K562 (cell line): Measurements from ENCODE around the gene GOLT1A. TPM values are rescaled to one million over a fixed set of nuclear protein-coding genes. Genes with fewer than 3 reads are reported as not detected.
A peak's percentile ranks its signal among the peaks of the same experiment; 100 is the strongest.

ENCODE experiments used
- CBX2 ChIP-seq: fragments of 200-600 bp; sonication (generic); IDR thresholded peaks from one replicate; pipeline ENCODE4 v1.6.1; 2012; ENCODE audit warnings: mild to moderate bottlenecking, low read length, inconsistent platforms; ENCODE audit not compliant: insufficient read depth, poor library complexity, severe bottlenecking
- CC2D1A ChIP-seq: fragments of 450-650 bp; IDR thresholded peaks from 2 replicates; pipeline ENCODE4 v1.6.1; 2017; ENCODE audit warnings: mild to moderate bottlenecking
- CTBP1 ChIP-seq: fragments of 450-650 bp; IDR thresholded peaks from 2 replicates; pipeline ENCODE4 v1.6.1; 2016; ENCODE audit warnings: borderline replicate concordance
- DACH1 ChIP-seq: fragments of 450-650 bp; IDR thresholded peaks from 2 replicates; pipeline ENCODE4 v1.6.1; 2018; ENCODE audit not compliant: partially characterized antibody
- DDX20 ChIP-seq: fragments of 450-650 bp; IDR thresholded peaks from 2 replicates; pipeline ENCODE4 v1.6.1; 2016; ENCODE audit warnings: missing genetic modification characterization, low read depth, mild to moderate bottlenecking, missing compliant biosample characterization, moderate library complexity
- E2F3 ChIP-seq: fragments of 250-450 bp; sonication (Bioruptor Pico); IDR thresholded peaks from 2 replicates; pipeline ENCODE4 v1.4.0; 2020; ENCODE audit warnings: mild to moderate bottlenecking
- EGR1 ChIP-seq: fragments of 450-650 bp; conservative IDR thresholded peaks from 2 replicates; pipeline ENCODE4 v1.6.1; 2017; ENCODE audit warnings: mild to moderate bottlenecking
- ELK1 ChIP-seq: sonication (generic); formaldehyde crosslinking; IDR thresholded peaks from 2 replicates; pipeline ENCODE4 v1.8.1; 2022; ENCODE audit warnings: missing genetic modification reagents
- FIP1L1 ChIP-seq: fragments of 200-400 bp; formaldehyde crosslinking; IDR thresholded peaks from 2 replicates; pipeline ENCODE4 v1.6.1; 2018; ENCODE audit warnings: mild to moderate bottlenecking, low read depth, low read length; ENCODE audit not compliant: poor library complexity, severe bottlenecking
- GABPA ChIP-seq: fragments of 200-800 bp; sonication (Bioruptor generic); conservative IDR thresholded peaks from 2 replicates; pipeline ENCODE4 v1.6.1; 2016; ENCODE audit warnings: low read depth, missing genetic modification characterization, missing compliant biosample characterization
- GATA2 ChIP-seq: sonication (generic); formaldehyde crosslinking; IDR thresholded peaks from 2 replicates; pipeline ENCODE4 v1.4.0; 2020; ENCODE audit warnings: mild to moderate bottlenecking, missing genetic modification reagents
- HDAC8 ChIP-seq: fragments of 450-650 bp; IDR thresholded peaks from 2 replicates; pipeline ENCODE4 v1.6.1; 2016; ENCODE audit warnings: mild to moderate bottlenecking, missing genetic modification characterization, moderate library complexity, missing compliant biosample characterization
- HOMEZ ChIP-seq: fragments of 250-450 bp; sonication (Bioruptor Pico); IDR thresholded peaks from 2 replicates; pipeline ENCODE4 v1.4.0; 2020; ENCODE audit warnings: mild to moderate bottlenecking, moderate library complexity
- KAT2B ChIP-seq: IDR thresholded peaks from one replicate; pipeline ENCODE4 v1.6.1; 2012; ENCODE audit warnings: low read depth, mild to moderate bottlenecking, control low read depth, inconsistent platforms, low read length, moderate library complexity
- KAT8 ChIP-seq: fragments of 450-650 bp; IDR thresholded peaks from 2 replicates; pipeline ENCODE4 v1.6.1; 2016; ENCODE audit warnings: low read depth, mild to moderate bottlenecking
- MTA2 ChIP-seq: fragments of 450-650 bp; IDR thresholded peaks from 2 replicates; pipeline ENCODE4 v1.6.1; 2016; ENCODE audit warnings: low read depth
- MTF1 ChIP-seq: fragments of 250-450 bp; sonication (Bioruptor Pico); IDR thresholded peaks from 2 replicates; pipeline ENCODE4 v1.9.0; 2021; ENCODE audit warnings: moderate library complexity, mild to moderate bottlenecking, inconsistent platforms, borderline replicate concordance
- NFYB ChIP-seq: IDR thresholded peaks from 2 replicates; pipeline ENCODE4 v1.6.1; 2011; ENCODE audit warnings: mild to moderate bottlenecking, moderate library complexity; ENCODE audit not compliant: insufficient read length; ENCODE audit errors: extremely low read depth
- PML ChIP-seq: IDR thresholded peaks from 2 replicates; pipeline ENCODE4 v1.6.1; 2012; ENCODE audit warnings: low read length, inconsistent platforms
- POLR2AphosphoS2 ChIP-seq: IDR thresholded peaks from 2 replicates; pipeline ENCODE4 v1.6.1; 2012; ENCODE audit warnings: low read length, improper control_type of control experiment
- POLR2H ChIP-seq: IDR thresholded peaks from 2 replicates; pipeline ENCODE4 v1.6.1; 2016; ENCODE audit warnings: missing genetic modification characterization, low read depth, mild to moderate bottlenecking, control low read depth, missing compliant biosample characterization, moderate library complexity
- RAD21 ChIP-seq, 2 experiments: fragments of 250-450 bp in 1 of 2; fragments of 450-650 bp in 1 of 2; sonication (Bioruptor Pico) in 1 of 2; formaldehyde crosslinking in 1 of 2; IDR thresholded peaks in 1 of 2; conservative IDR thresholded peaks in 1 of 2; 2 replicates each; pipeline versions ENCODE4 v1.4.0 to v1.8.0; 2020 to 2022; ENCODE audit warnings: mild to moderate bottlenecking in 2 of 2, moderate library complexity in 1 of 2
- RBM14 ChIP-seq: fragments of 200-400 bp; formaldehyde crosslinking; IDR thresholded peaks from 2 replicates; pipeline ENCODE4 v1.6.1; 2018; ENCODE audit warnings: low read depth, mild to moderate bottlenecking, low read length, moderate library complexity, borderline replicate concordance; ENCODE audit not compliant: insufficient read depth
- U2AF1 ChIP-seq: fragments of 200-400 bp; formaldehyde crosslinking; optimal IDR thresholded peaks from 2 replicates; pipeline ENCODE3; 2017; ENCODE audit warnings: mild to moderate bottlenecking, low read depth, low read length, moderate library complexity
- WHSC1 ChIP-seq: IDR thresholded peaks from one replicate; pipeline ENCODE4 v1.6.1; 2012; ENCODE audit warnings: low read length, control low read depth, inconsistent platforms
- XRCC4 ChIP-seq: IDR thresholded peaks from one replicate; pipeline ENCODE4 v1.6.1; 2011; ENCODE audit not compliant: insufficient read depth, insufficient read length; ENCODE audit errors: extremely low read depth
- ZC3H11A ChIP-seq: IDR thresholded peaks from 2 replicates; pipeline ENCODE4 v1.6.1; 2012; ENCODE audit warnings: low read depth, low read length, improper control_type of control experiment
- ZFP30 ChIP-seq: fragments of 250-450 bp; sonication (Bioruptor Pico); IDR thresholded peaks from 2 replicates; pipeline ENCODE4 v1.8.0; 2022; ENCODE audit warnings: moderate library complexity, mild to moderate bottlenecking, inconsistent platforms, borderline replicate concordance
- ZNF282 ChIP-seq: sonication (generic); formaldehyde crosslinking; IDR thresholded peaks from 2 replicates; pipeline ENCODE4 v1.8.1; 2023; ENCODE audit warnings: missing genetic modification reagents
- ZNF431 ChIP-seq: sonication (generic); formaldehyde crosslinking; IDR thresholded peaks from 2 replicates; pipeline ENCODE4 v1.8.0; 2022; ENCODE audit warnings: mild to moderate bottlenecking, missing genetic modification reagents
- ZNF586 ChIP-seq: fragments of 450-650 bp; formaldehyde crosslinking; conservative IDR thresholded peaks from 2 replicates; pipeline ENCODE4 v1.4.0; 2020; ENCODE audit warnings: mild to moderate bottlenecking, moderate library complexity
- polyA plus RNA-seq, 8 experiments: library from polyadenylated mRNA; depleted of rRNA in 4 of 8; stranded (reverse) in 5 of 8; unstranded in 3 of 8; fragments of >200 nt; fragmentation: Nextera tagmentation in 2 of 8; fragmentation: Illumina TruSeq in 1 of 8; extraction: Ambion mirVana in 2 of 8; extraction: Trizol in 1 of 8; gene quantifications; 2 replicates each; pipeline versions ENCODE4 v1.2.1 to v1.2.3, GENCODE V29; 2011 to 2014; ENCODE audit warnings: inconsistent platforms in 1 of 8, missing spikeins in 1 of 8
- total RNA-seq, 7 experiments: library from RNA; depleted of rRNA in 6 of 7; stranded (reverse); fragments of >200 nt in 6 of 7; fragmentation: Illumina TruSeq in 2 of 7; extraction: Trizol in 2 of 7; gene quantifications; 2 replicates each; pipeline versions ENCODE4 v1.2.1 to v1.2.3, GENCODE V29; 2011 to 2021; ENCODE audit warnings: low replicate concordance in 1 of 7

The GOLT1A gene
- total and polyA plus RNA-seq, 9 of the 15 experiments (the other 6 are each of a cell fraction or from before 2014, with no cell fraction given), result not detected

GRCh38 chr1:204177133-204177532 lies 36.7 kb downstream of the GOLT1A start (continued):
- TF ChIP-seq MTF1 (CRISPR knock-in tag), result no peak
- no peak for TF ChIP-seq U2AF1
- no peak for TF ChIP-seq ZC3H11A
- TF ChIP-seq CC2D1A, result no peak
- no peak for TF ChIP-seq WHSC1
- no peak for TF ChIP-seq XRCC4
- no peak for TF ChIP-seq RBM14
- no peak for TF ChIP-seq KAT8
- peak; percentile 86 for TF ChIP-seq CTBP1
- TF ChIP-seq DACH1, result no peak
- no peak for TF ChIP-seq ELK1 (CRISPR knock-in tag)
- TF ChIP-seq HOMEZ (CRISPR knock-in tag), result no peak
- peak; percentile 89 for TF ChIP-seq GATA2 (CRISPR knock-in tag)
- no peak for TF ChIP-seq ZNF282
- TF ChIP-seq E2F3 (CRISPR knock-in tag), result peak; percentile 95
- no peak for TF ChIP-seq CBX2
- TF ChIP-seq ZNF431 (CRISPR knock-in tag), result no peak
- TF ChIP-seq POLR2AphosphoS2, result no peak
- no peak for TF ChIP-seq FIP1L1
- no peak for TF ChIP-seq KAT2B
- no peak for TF ChIP-seq HDAC8
- peak; percentile 57 for TF ChIP-seq GABPA (tag)
- no peak for TF ChIP-seq DDX20 (tag)
- no peak for TF ChIP-seq ZFP30
- no peak for TF ChIP-seq NFYB
- no peak for TF ChIP-seq RAD21 (CRISPR knock-in tag; conservative IDR thresholded peaks at IDR 0.05 in 1 of 2, IDR thresholded peaks at IDR 0.05 in 1 of 2)
- peak; percentile 58 for TF ChIP-seq MTA2
- no peak for TF ChIP-seq POLR2H (tag)
- TF ChIP-seq EGR1, result no peak
- no peak for TF ChIP-seq ZNF586 (CRISPR knock-in tag)
- TF ChIP-seq PML, result peak; percentile 64; the same call in 1 of the 2 replicates
